IPS DF 19.7 (cell line): ENCODE measurements around the gene FIBCD1.

Experiments used
- DNase-seq: peaks from one replicate; pipeline ENCODE4 v3.0.0-alpha.2; 2013; ENCODE audit warnings: low read depth, low spot score

The FIBCD1 gene

GRCh38 chr9:130936285-130937117 is 2.5 kb downstream of the FIBCD1 start:
- DNase-seq = peak; percentile 61

DNA sequence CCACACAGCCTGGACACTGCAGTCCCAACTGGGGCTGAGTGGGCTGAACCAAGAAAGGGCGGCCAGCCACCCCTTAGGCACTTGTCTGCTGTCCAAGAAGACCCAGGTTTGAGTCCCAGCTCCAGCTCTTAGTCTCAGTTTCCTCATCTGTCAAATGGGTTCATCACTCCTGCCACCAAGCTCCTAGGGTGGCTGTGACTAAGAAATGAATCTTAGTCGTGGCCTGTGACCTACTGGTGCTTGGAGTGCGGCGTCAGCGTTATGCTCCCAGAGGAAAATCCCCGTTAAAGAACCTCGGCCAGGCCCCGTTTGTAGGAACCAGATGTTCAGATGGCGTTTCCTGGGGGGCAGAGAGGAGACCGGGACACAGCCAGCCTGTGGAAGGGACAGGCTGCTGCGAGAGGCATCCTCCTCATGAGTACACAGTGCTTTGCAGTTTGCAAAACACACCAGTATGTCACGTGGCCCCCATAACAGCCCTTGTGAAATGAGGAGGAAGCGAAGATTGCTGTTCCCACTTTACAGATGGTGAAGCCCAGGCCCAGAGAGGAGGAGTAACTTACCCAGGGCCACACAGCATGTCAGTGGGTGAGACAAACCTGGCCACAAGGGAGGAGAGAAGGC is 3.3 kb downstream of the FIBCD1 start:
- DNase-seq = no peak

DNA sequence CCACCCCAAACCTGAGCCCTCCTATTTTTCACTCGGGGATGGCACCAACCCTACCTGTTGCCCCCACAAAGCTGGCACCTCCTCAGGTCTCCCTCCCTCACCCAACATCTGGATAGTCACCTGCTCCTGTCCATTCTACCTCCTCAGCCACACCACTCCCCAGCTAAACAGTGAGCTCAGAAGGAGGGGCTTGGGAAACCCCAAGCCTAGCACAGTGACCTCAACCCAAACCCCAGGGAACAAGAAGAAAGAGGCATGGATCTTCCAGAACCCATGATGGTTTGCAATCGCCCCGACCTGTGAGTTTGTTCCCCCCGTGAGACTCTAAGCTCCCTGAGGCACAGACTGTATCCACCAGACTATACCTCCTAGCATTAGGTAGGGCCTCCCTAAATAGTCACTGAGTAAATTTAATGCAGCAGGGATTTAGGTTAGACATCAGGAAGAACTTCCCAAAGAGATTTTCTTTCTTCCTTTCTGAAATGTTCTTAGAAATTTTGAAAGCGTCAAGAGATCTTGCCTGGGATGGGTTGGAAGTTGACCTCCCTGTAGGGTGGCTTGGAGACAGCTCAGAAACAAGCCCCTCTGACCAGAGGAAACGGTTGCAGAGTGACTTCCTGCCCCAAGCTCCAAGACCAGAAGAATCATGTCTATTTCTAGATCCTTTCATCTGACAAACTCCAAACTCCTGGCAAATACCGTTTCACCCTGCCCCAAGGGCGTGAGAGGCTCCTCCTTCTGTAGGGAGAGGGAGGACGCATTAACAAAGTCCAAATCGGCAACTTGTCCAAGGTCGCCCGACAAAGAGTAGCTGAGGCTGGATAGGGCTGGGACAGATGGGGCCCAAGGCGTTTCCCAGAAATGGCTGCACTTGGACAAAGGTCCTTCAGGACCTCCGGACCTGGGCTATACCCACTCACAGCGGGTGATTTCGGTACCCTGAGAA is 4.1 kb downstream of the FIBCD1 start:
- DNase-seq = no peak

DNA sequence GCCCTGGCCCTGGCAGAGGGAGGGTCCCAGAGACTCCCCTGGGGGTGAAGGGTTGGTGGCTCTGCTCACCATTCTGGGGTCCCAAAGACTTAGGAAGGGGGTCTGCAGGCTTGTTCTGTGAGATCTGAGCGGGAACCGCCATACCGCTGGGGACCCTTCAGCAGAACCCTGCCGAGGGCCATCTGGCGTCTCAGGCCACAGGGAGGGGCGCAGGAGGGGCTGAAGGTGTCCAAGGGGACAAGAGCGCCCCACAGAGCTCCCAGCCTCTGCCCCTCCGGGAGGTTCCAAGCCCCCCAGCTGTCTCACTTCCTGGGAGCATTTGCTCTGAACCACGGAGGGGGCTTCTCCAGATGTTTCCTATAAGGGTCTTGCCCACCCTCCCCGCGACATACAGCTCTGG is 4.8 kb downstream of the FIBCD1 start:
- no peak for DNase-seq

DNA sequence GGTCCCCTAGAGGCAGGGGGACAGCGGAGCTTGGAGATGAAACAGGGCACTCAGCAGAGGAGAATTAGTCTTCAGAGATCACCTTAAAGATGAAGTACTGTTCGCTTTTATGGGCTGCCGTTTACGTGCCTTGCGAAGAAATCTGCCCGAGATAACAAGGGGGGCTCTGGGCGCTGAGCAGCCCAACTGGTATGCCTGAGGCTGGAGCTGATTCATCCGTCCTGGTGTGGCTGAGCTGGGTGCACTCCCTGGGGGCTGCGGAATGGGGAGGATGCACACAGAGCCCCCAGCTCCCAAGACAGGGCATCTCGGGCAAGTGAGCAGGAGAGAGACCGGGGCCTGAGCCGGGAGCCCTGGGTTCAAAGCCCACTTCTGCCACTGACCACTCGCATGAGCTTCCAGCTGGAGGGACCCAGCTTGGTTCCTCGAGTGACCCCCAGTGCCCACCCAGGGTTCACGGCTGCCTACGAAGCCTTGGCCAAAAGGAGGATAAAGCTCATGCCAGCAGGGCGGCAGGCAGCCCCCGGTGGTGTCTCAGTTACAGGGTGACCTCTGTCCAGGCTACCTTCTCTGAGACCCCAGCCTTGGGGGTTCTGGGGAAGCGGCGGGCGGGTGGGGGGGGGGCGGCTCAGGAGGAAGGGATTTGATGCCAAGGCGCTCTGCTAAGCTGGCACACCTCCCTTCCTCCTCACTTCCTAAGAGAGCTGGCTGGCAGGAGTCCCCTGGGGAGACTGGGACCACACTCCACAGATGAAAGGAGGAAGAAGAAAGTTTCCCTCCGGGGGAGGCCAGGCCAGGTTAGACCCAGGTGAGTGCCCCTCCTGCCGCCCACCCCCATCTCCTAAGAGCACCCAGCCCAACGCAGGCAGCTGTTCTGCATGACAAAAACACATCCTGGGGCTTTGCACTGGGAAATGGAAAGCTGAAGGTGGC is 5.7 kb downstream of the FIBCD1 start:
- no peak for DNase-seq

DNA sequence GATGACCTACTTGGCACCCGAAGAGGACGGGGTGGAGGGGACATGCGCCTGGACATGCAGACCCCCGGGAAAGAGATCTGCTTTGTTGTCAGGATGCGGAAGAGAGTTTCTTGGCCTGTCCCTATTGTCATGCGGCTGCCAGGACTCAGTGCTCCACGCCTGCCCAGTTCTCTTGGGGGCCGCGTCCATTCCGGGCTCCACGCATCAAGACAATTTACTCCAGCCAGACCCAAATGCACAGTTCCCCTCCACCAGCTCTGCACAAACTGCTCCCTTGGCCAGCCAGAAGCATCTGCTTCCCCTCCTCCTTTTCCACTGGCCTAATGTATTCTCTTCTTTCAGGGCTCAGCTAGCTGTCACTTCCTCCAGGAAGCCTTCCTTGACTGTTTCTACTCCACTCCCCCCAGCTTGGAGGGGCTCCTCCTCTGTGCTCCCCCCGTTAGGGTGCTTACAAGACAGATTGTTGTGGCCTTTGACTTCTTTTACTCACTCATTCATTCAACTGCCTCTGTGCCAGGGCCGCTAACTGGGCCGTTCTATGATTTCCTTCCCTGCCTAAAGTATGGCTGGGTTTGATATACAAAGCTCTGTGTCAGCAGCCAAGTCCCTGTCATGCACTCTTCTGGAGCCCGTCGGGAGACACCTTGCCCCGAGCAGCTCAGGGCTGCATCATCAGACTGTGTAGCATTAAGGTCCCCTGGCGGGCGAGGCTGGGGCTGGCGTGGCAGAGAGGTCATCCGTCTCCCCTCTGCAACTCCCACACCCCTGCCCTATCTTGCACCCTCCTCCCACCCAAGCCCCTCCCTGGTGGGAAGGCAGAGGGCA is 6.6 kb downstream of the FIBCD1 start:
- DNase-seq = no peak

DNA sequence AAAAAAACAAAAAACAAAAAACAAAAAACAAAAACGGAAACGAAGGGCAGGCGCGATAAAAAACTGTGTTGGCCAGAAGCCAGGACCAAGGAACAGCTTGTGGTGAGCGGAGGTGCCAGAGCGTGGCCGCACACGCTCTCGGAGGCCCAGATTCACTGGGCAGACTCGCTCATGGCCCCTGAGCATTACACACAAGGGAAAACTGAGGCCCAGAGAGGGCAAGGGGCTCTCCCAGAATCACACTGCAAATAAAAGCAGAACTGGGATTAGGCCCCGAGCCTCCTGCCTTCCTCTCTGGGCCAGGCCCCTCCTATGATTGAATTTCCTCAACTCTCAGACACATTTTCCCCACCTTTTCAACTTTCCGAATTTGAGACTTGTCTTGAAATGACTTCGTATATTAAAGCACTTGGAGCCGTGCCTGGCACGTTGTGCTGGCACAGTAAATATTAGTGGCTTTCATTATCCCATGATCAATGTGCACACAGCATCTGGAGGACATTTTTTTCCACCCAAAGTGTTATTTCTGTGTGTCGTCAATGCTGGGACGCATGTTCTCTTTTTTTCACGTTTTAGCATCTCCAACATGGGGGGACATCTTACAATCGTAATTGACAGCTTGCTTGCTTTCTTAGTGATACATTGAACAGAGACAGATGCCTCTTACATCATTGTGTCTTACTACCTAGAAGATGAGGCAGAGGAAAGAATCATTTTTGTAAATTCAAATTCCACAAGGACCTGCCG is 7.4 kb downstream of the FIBCD1 start:
- no peak for DNase-seq

- DNase-seq = no peak
Observed at GRCh38 chr9:130930804-130931349, 8.2 kb downstream of the FIBCD1 start.

GRCh38 chr9:130930132-130930803 is 8.8 kb downstream of the FIBCD1 start:
- DNase-seq = no peak

DNA sequence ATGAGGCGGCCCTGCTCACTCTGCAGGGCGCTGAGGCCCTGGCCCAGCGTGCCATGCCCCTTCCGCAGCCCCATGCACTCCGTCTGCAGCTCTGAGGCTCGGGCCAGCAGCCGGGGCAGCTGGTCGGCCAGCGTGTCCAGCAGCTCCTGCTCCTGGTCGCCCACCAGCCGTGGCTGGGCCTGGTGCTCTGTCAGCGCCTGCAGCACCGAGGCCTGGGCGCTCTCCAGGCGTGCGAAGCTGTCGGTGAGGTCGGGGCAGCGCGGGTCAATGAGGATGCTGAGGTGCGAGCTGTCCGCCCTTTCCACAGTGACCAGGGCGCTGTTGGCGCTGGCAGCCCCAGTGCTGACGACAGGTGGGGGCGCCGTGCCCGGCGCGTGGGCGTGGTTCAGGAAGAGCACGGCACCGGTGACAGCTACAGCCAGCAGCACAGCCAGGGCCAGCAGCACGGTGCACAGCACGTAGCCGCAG is 9.4 kb downstream of the FIBCD1 start:
- DNase-seq = no peak

GRCh38 chr9:130927995-130928900 is 10.8 kb downstream of the FIBCD1 start:
- no peak for DNase-seq

GRCh38 chr9:130927338-130927737 is 11.7 kb downstream of the FIBCD1 start:
- no peak for DNase-seq

DNA sequence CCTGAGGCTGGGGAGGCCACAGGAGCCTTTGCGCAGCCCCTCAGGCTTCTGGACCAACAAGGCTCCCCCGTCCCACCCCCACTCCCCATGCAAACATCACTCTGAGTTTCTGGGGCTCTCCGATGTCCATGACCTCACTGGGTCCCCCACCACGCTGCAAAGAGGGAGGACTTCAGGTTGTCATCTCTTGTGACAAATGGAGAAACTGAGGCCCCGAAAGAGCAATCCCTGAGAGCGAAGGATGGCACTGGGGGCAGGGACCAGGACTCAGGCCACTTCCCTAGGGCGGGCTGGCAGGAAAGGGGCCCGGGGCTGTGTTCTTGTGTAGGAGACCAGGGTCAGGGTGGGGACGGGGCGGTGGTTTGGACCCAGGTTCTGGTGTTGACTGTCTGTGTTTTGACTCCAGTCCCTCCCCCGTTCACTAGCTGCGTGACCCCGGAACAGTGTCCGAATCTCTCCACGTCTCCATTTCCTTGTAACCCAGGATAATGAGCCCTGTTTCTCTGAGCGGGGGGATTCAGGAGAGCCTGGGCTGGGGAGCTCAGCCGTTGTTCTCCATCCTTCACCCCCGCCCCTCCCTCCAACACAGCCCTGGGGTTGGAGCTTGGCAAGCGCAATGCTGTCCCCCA is 13.9 kb downstream of the FIBCD1 start:
- DNase-seq = no peak

DNA sequence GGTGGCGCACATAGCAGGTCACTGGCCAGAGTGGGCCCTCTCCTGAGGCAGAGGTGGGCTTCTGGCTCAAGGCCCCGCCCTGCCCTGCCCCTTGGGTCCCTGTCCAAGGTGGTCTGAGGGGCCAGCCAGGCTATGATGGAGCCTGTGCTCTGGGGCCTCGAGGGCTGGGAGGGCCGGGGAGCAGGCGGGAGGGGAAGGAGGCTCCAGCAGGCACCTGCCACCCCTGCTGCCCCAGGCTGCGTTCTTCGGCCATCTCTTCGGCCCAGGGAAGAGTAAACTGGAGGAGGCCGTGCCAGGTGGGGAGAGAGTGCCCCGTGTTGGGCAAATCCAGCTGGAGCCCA is 14.6 kb downstream of the FIBCD1 start:
- no peak for DNase-seq

GRCh38 chr9:130923611-130924447 is 15.2 kb downstream of the FIBCD1 start:
- no peak for DNase-seq
